Sigmoid colon (tissue), 7 donors: ENCODE results near the gene RIMBP2. TPM values are rescaled to one million over a fixed set of nuclear protein-coding genes. Genes with fewer than 3 reads are reported as not detected.

Experiments used
- DNase-seq: peaks from one replicate; pipeline ENCODE4 v3.0.0-alpha.2; 2019
- H3K27ac ChIP-seq, 4 donors: fragments of 200-600 bp; sonication (generic); one replicate each; pipeline ENCODE4 v1.5.1; 2016 to 2019; ENCODE audit warnings: mild to moderate bottlenecking in 1 of 4
- H3K27me3 ChIP-seq, 3 donors: fragments of 200-600 bp; sonication (generic); one replicate each; pipeline ENCODE4 v1.5.1; 2019; ENCODE audit warnings: mild to moderate bottlenecking in 1 of 3
- H3K36me3 ChIP-seq, 4 donors: fragments of 200-600 bp; sonication (generic); one replicate each; pipeline ENCODE4 v1.5.1; 2016 to 2019
- H3K4me1 ChIP-seq, 4 donors: fragments of 200-600 bp; sonication (generic); one replicate each; pipeline ENCODE4 v1.5.1; 2017 to 2019
- H3K4me3 ChIP-seq, 4 donors: fragments of 200-600 bp; sonication (generic); one replicate each; pipeline ENCODE4 v1.5.1; 2017 to 2019; ENCODE audit warnings: mild to moderate bottlenecking in 2 of 4, moderate library complexity in 1 of 4
- H3K9me3 ChIP-seq, 4 donors: fragments of 200-600 bp in 3 of 4; sonication (generic) in 3 of 4; one replicate each; pipeline versions ENCODE4 v1.5.1 to v1.6.1; 2013 to 2019
- EP300 ChIP-seq, 4 donors: sonication (generic); formaldehyde crosslinking; IDR thresholded peaks; one replicate each; pipeline ENCODE4 v1.6.1; 2017; ENCODE audit warnings: antibody characterized with exemption in 4 of 4
- POLR2A ChIP-seq, 2 donors: fragments of 450-650 bp; IDR thresholded peaks; one replicate each; pipeline ENCODE4 v1.6.1; 2016; ENCODE audit warnings: antibody characterized with exemption in 2 of 2, mild to moderate bottlenecking in 2 of 2, moderate library complexity in 2 of 2
- POLR2AphosphoS5 ChIP-seq, 4 donors: sonication (generic); formaldehyde crosslinking; IDR thresholded peaks; one replicate each; pipeline ENCODE4 v1.6.1; 2017; ENCODE audit warnings: antibody characterized with exemption in 4 of 4
- WGBS, 2 donors: extraction: QIAGEN DNeasy Blood & Tissue Kit; methylation state at CpG; one replicate each; pipeline ENCODE4 v1.1.7; 2013; 5-methylcytosine and 5-hydroxymethylcytosine counted together
- intact Hi-C: fragments of 100-400 bp; cut with DNase I; formaldehyde crosslinking; loops from one replicate; pipeline ENCODE4 v1.15.1; 2023
- polyA plus RNA-seq, 3 donors: library from polyadenylated mRNA; stranded (reverse); fragments of 200-250 nt; gene quantifications; one replicate each; pipeline ENCODE4 v1.2.3, GENCODE V29; 2013
- total RNA-seq, 4 donors: library from RNA; depleted of rRNA; stranded (reverse); fragments of >200 nt; gene quantifications; one replicate each; pipeline ENCODE4 v1.1.0, GENCODE V29; 2016
- TF ChIP-seq, protein P1 (sequence below), 4 experiments: fragments of 450-650 bp in 3 of 4; fragments of 200-600 bp in 1 of 4; IDR thresholded peaks; one replicate each; pipeline ENCODE4 v1.5.1; 2016 to 2019; ENCODE audit warnings: antibody characterized with exemption in 4 of 4, mild to moderate bottlenecking in 3 of 4, moderate library complexity in 2 of 4
- donor health status: healthy with polysubstance abuse.
- donor health status: Bipolar disorder and iron deficiency.
- donor health status: healthy.

RIMBP2 gene
- total and polyA plus RNA-seq, 7 donors: under 0.01 to 5.5 (median 1.4) TPM

GRCh38 chr12:130423991-130424857, 291.9 kb downstream of the RIMBP2 start:
- Histone ChIP-seq H3K4me1 (no peaks in the 10 kb centered on the region), H3K36me3 (no peaks in the 10 kb centered on the region), H3K27me3 (no peaks in the 10 kb centered on the region), H3K27ac (no peak overlapping the region), H3K9me3 (no peaks in the 10 kb centered on the region), H3K4me3 (no peak overlapping the region)
- DNase-seq: no peak
- TF ChIP-seq POLR2A (IDR thresholded peaks at IDR 0.05): no peak
- TF ChIP-seq, protein P1, sequence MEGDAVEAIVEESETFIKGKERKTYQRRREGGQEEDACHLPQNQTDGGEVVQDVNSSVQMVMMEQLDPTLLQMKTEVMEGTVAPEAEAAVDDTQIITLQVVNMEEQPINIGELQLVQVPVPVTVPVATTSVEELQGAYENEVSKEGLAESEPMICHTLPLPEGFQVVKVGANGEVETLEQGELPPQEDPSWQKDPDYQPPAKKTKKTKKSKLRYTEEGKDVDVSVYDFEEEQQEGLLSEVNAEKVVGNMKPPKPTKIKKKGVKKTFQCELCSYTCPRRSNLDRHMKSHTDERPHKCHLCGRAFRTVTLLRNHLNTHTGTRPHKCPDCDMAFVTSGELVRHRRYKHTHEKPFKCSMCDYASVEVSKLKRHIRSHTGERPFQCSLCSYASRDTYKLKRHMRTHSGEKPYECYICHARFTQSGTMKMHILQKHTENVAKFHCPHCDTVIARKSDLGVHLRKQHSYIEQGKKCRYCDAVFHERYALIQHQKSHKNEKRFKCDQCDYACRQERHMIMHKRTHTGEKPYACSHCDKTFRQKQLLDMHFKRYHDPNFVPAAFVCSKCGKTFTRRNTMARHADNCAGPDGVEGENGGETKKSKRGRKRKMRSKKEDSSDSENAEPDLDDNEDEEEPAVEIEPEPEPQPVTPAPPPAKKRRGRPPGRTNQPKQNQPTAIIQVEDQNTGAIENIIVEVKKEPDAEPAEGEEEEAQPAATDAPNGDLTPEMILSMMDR (IDR thresholded peaks at IDR 0.05): no peak
- TF ChIP-seq EP300 (IDR thresholded peaks at IDR 0.05): no peak
- TF ChIP-seq POLR2AphosphoS5 (IDR thresholded peaks at IDR 0.05): no peak
- intact Hi-C loops: no loop called here
- 92 to 95% methylated on average over 51 of the region's 51 CpGs for whole genome bisulfite sequencing, 2 donors

GRCh38 chr12:130423136-130423535, 293.0 kb downstream of the RIMBP2 start:
- no peaks in the 10 kb centered on the region for H3K4me1 ChIP-seq
- TF ChIP-seq POLR2AphosphoS5 (IDR thresholded peaks at IDR 0.05) (no peak), EP300 (IDR thresholded peaks at IDR 0.05) (no peak), POLR2A (IDR thresholded peaks at IDR 0.05) (no peak)
- TF ChIP-seq, protein P1 (IDR thresholded peaks at IDR 0.05): no peak
- intact Hi-C loops: no loop called here
- H3K9me3 ChIP-seq: no peaks in the 10 kb centered on the region
- no peak for DNase-seq
- no peak overlapping the region for H3K4me3 ChIP-seq
- no peaks in the 10 kb centered on the region for H3K36me3 ChIP-seq
- H3K27ac ChIP-seq: no peak overlapping the region
- H3K27me3 ChIP-seq: no peaks in the 10 kb centered on the region
- 87 to 94% methylated on average over 11 of the region's 11 CpGs for WGBS, 2 donors

- no peak for DNase-seq
- WGBS, 2 donors: 92 to 94% methylated on average over 8 of the region's 8 CpGs
- TF ChIP-seq, protein P1 (IDR thresholded peaks at IDR 0.05): no peak
- TF ChIP-seq EP300 (IDR thresholded peaks at IDR 0.05): no peak
- no peak for TF ChIP-seq POLR2A (IDR thresholded peaks at IDR 0.05)
- no peak for TF ChIP-seq POLR2AphosphoS5 (IDR thresholded peaks at IDR 0.05)
- Histone ChIP-seq H3K36me3 (no peaks in the 10 kb centered on the region), H3K4me1 (no peaks in the 10 kb centered on the region), H3K27me3 (no peaks in the 10 kb centered on the region), H3K27ac (no peak overlapping the region), H3K4me3 (no peak overlapping the region), H3K9me3 (no peaks in the 10 kb centered on the region)
- intact Hi-C loops: no loop called here
These were observed 293.4 kb downstream of the RIMBP2 start for GRCh38 chr12:130422676-130423075.

DNA sequence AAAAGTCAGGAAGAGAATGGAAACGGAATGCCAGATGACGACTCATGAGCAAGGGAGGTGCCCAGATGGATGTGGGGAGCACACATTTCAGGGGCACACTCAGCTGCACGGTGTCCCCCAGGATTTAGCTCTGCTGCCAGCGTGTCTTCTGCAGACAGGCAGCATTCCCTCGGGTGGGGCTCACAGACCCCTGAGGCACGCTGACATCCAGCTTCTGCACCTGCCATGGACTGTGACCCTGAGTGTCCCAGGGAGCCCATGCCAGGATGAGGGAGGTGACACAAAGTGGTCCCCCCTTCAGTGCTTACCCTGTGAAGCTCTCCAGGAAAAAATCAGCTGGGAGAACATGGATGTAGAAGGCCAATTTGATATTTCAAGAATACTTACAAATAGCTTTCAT, 294.2 kb downstream of the RIMBP2 start:
- H3K4me3 ChIP-seq: no peak overlapping the region
- intact Hi-C loops: no loop called here
- H3K4me1 ChIP-seq: no peaks in the 10 kb centered on the region
- TF ChIP-seq POLR2A (IDR thresholded peaks at IDR 0.05) (no peak), EP300 (IDR thresholded peaks at IDR 0.05) (no peak), POLR2AphosphoS5 (IDR thresholded peaks at IDR 0.05) (no peak)
- TF ChIP-seq, protein P1 (IDR thresholded peaks at IDR 0.05): no peak
- no peaks in the 10 kb centered on the region for H3K9me3 ChIP-seq
- no peak overlapping the region for H3K27ac ChIP-seq
- 61 to 72% methylated on average over 6 of the region's 6 CpGs for WGBS, 2 donors
- H3K36me3 ChIP-seq: no peaks in the 10 kb centered on the region
- H3K27me3 ChIP-seq: no peaks in the 10 kb centered on the region
- no peak for DNase-seq
